Mesendoderm (in vitro differentiated cells): ENCODE results near the gene EIF2A.
"Not testable (repeated sequence)": the region's sequence is repeated elsewhere in the genome, so short reads cannot be mapped to it uniquely, and the experiment has no call there.

Experiments
- DNase-seq: peaks from one replicate; pipeline ENCODE4 v3.0.0; 2013
- H2AK5ac ChIP-seq: 2 replicates; pipeline ENCODE4 v1.6.1; 2013; ENCODE audit warnings: low read length, inconsistent platforms
- H2BK120ac ChIP-seq: 2 replicates; pipeline ENCODE4 v1.6.1; 2013; ENCODE audit warnings: low read depth, mild to moderate bottlenecking, low read length, moderate library complexity, mixed read lengths
- H2BK15ac ChIP-seq: replicated peaks from 2 replicates; pipeline ENCODE4 v1.6.1; 2013; ENCODE audit warnings: low read depth, mild to moderate bottlenecking, moderate library complexity
- H2BK5ac ChIP-seq: 2 replicates; pipeline ENCODE4 v1.6.1; 2013; ENCODE audit warnings: low read length, inconsistent platforms
- H3K18ac ChIP-seq: 2 replicates; pipeline ENCODE4 v1.6.1; 2013; ENCODE audit warnings: mild to moderate bottlenecking, low read length, mixed read lengths
- H3K23ac ChIP-seq: one replicate; pipeline ENCODE4 v1.6.1; 2013; ENCODE audit warnings: low read length
- H3K27ac ChIP-seq: 2 replicates; pipeline ENCODE4 v1.5.1; 2013; ENCODE audit warnings: low read depth, mild to moderate bottlenecking, inconsistent platforms, low read length, moderate library complexity
- H3K27me3 ChIP-seq: 2 replicates; pipeline ENCODE4 v1.6.1; 2013; ENCODE audit warnings: low read length, control low read depth, mild to moderate bottlenecking, inconsistent platforms; ENCODE audit not compliant: insufficient read depth, poor library complexity
- H3K36me3 ChIP-seq: 2 replicates; pipeline ENCODE4 v1.6.1; 2013; ENCODE audit warnings: low read length, inconsistent platforms; ENCODE audit not compliant: control insufficient read depth, insufficient read depth
- H3K4ac ChIP-seq: one replicate; pipeline ENCODE4 v1.6.1; 2013; ENCODE audit warnings: low read depth, mild to moderate bottlenecking, low read length, moderate library complexity
- H3K4me1 ChIP-seq: 2 replicates; pipeline ENCODE4 v1.6.1; 2013; ENCODE audit warnings: low read depth, low read length, inconsistent platforms; ENCODE audit not compliant: control insufficient read depth
- H3K4me2 ChIP-seq: 2 replicates; pipeline ENCODE4 v1.6.1; 2013; ENCODE audit warnings: low read length
- H3K4me3 ChIP-seq: 2 replicates; pipeline ENCODE4 v1.5.1; 2013; ENCODE audit warnings: mild to moderate bottlenecking, low read length
- H3K56ac ChIP-seq: one replicate; pipeline ENCODE4 v1.6.1; 2013; ENCODE audit warnings: low read length
- H3K79me1 ChIP-seq: 2 replicates; pipeline ENCODE4 v1.6.1; 2013; ENCODE audit warnings: low read length, inconsistent platforms
- H3K79me2 ChIP-seq: 2 replicates; pipeline ENCODE4 v1.6.1; 2013; ENCODE audit warnings: mild to moderate bottlenecking, low read length; ENCODE audit not compliant: control insufficient read depth, insufficient read depth
- H3K9ac ChIP-seq: 2 replicates; pipeline ENCODE4 v1.6.1; 2013; ENCODE audit warnings: low read length, inconsistent platforms
- H4K5ac ChIP-seq: one replicate; pipeline ENCODE4 v1.6.1; 2013; ENCODE audit warnings: low read length
- H4K8ac ChIP-seq: one replicate; pipeline ENCODE4 v1.6.1; 2013; ENCODE audit warnings: low read depth, mild to moderate bottlenecking, control low read depth, low read length, moderate library complexity
- WGBS: extraction: QIAGEN DNeasy Blood & Tissue Kit; methylation state at CpG from one replicate; pipeline ENCODE4 v1.1.7; 2013; ENCODE audit warnings: low lambda C conversion rate, missing lambda C conversion rate; ENCODE audit not compliant: insufficient coverage; ENCODE audit errors: extremely low coverage; 5-methylcytosine and 5-hydroxymethylcytosine counted together

EIF2A gene

GRCh38 chr3:150612494-150612893 is 65.9 kb downstream of the EIF2A start:
- no peak overlapping the region for H2BK15ac ChIP-seq
- no peaks in the 10 kb centered on the region for H3K27me3 ChIP-seq
- no peak overlapping the region for H2AK5ac ChIP-seq
- H3K23ac ChIP-seq: no peak overlapping the region
- H3K79me1 ChIP-seq: peaks cover 5% of the 10 kb centered on the region
- no peak overlapping the region for H3K4me2 ChIP-seq
- WGBS: no CpG with 5 or more reads among the region's 1 CpG
- no peak overlapping the region for H3K27ac ChIP-seq
- H3K36me3 ChIP-seq: no peaks in the 10 kb centered on the region
- no peak for DNase-seq
- H3K18ac ChIP-seq: no peak overlapping the region
- no peak overlapping the region for H2BK120ac ChIP-seq
- no peak overlapping the region for H3K9ac ChIP-seq
- H3K4me1 ChIP-seq: peaks cover 2% of the 10 kb centered on the region
- H4K5ac ChIP-seq: no peak overlapping the region
- H3K4ac ChIP-seq: no peak overlapping the region
- peaks cover 48% of the 10 kb centered on the region for H3K79me2 ChIP-seq
- H4K8ac ChIP-seq: no peak overlapping the region
- no peak overlapping the region for H3K56ac ChIP-seq
- H2BK5ac ChIP-seq: no peak overlapping the region
- H3K4me3 ChIP-seq: no peak overlapping the region

DNA sequence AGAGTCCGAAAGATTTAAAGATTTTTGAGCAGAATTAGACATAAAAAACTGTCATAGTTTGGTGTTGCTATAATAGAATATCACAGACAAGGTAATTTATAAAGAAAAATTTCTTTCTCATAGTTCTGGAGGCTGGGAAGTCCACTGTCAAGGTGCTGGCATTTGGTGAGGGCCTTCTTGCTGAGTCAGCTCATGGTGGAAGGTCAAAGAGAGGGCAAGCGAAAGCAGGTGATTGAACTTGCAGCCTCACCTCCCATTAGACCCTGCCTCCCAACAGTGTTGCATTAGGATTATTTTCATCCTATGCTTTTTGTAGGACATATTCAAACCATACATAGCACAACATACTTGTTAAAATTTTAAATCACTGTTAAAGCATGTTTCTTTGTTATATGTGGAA is 66.4 kb downstream of the EIF2A start:
- no peak overlapping the region for H3K23ac ChIP-seq
- H2BK120ac ChIP-seq: no peak overlapping the region
- H2BK15ac ChIP-seq: no peak overlapping the region
- no peak overlapping the region for H3K56ac ChIP-seq
- H3K27me3 ChIP-seq: no peaks in the 10 kb centered on the region
- H4K5ac ChIP-seq: no peak overlapping the region
- no peak overlapping the region for H3K27ac ChIP-seq
- no peaks in the 10 kb centered on the region for H3K36me3 ChIP-seq
- H4K8ac ChIP-seq: no peak overlapping the region
- H3K4me2 ChIP-seq: no peak overlapping the region
- H3K4me1 ChIP-seq: no peaks in the 10 kb centered on the region
- H3K9ac ChIP-seq: no peak overlapping the region
- no peak overlapping the region for H3K18ac ChIP-seq
- H3K79me2 ChIP-seq: peaks cover 45% of the 10 kb centered on the region
- WGBS: no CpG with 5 or more reads among the region's 2 CpGs
- no peak overlapping the region for H2AK5ac ChIP-seq
- peaks cover 5% of the 10 kb centered on the region for H3K79me1 ChIP-seq
- DNase-seq: no peak
- H3K4ac ChIP-seq: no peak overlapping the region
- H3K4me3 ChIP-seq: no peak overlapping the region
- H2BK5ac ChIP-seq: no peak overlapping the region

GRCh38 chr3:150613709-150614480 is 67.3 kb downstream of the EIF2A start:
- no CpG with 5 or more reads among the region's 2 CpGs for WGBS
- H3K27ac ChIP-seq: no peak overlapping the region
- H2BK120ac ChIP-seq: no peak overlapping the region
- no peak overlapping the region for H4K5ac ChIP-seq
- no peaks in the 10 kb centered on the region for H3K4me1 ChIP-seq
- peaks cover 46% of the 10 kb centered on the region for H3K79me2 ChIP-seq
- H3K9ac ChIP-seq: no peak overlapping the region
- no peaks in the 10 kb centered on the region for H3K27me3 ChIP-seq
- H3K4ac ChIP-seq: no peak overlapping the region
- peaks cover 5% of the 10 kb centered on the region for H3K79me1 ChIP-seq
- H3K23ac ChIP-seq: no peak overlapping the region
- no peak overlapping the region for H3K4me3 ChIP-seq
- DNase-seq: no peak
- H3K4me2 ChIP-seq: no peak overlapping the region
- H2BK5ac ChIP-seq: no peak overlapping the region
- H4K8ac ChIP-seq: no peak overlapping the region
- H3K18ac ChIP-seq: no peak overlapping the region
- no peak overlapping the region for H2BK15ac ChIP-seq
- H3K36me3 ChIP-seq: no peaks in the 10 kb centered on the region
- H3K56ac ChIP-seq: no peak overlapping the region
- no peak overlapping the region for H2AK5ac ChIP-seq

GRCh38 chr3:150620002-150620689 is 73.6 kb downstream of the EIF2A start:
- Histone ChIP-seq H3K36me3 (no peaks in the 10 kb centered on the region), H3K4me3 (no peak overlapping the region), H2BK120ac (no peak overlapping the region), H2AK5ac (no peak overlapping the region), H3K18ac (no peak overlapping the region), H3K4ac (no peak overlapping the region), H3K4me1 (peaks cover under 1% of the 10 kb centered on the region), H3K27ac (no peak overlapping the region), H3K9ac (no peak overlapping the region), H3K79me1 (peaks cover 7% of the 10 kb centered on the region), H3K23ac (no peak overlapping the region), H3K56ac (no peak overlapping the region), H3K4me2 (no peak overlapping the region), H2BK5ac (no peak overlapping the region), H3K27me3 (no peaks in the 10 kb centered on the region), H4K5ac (no peak overlapping the region), H2BK15ac (no peak overlapping the region), H3K79me2 (peaks cover 27% of the 10 kb centered on the region), H4K8ac (no peak overlapping the region)
- DNase-seq: no peak
- WGBS: no CpG with 5 or more reads among the region's 7 CpGs

- not testable (repeated sequence) for H3K79me1 ChIP-seq, H4K8ac ChIP-seq, H2BK15ac ChIP-seq, H3K36me3 ChIP-seq, H3K27ac ChIP-seq, H2AK5ac ChIP-seq, H4K5ac ChIP-seq, H3K18ac ChIP-seq, H3K27me3 ChIP-seq, H3K4ac ChIP-seq, H3K9ac ChIP-seq, H2BK120ac ChIP-seq, DNase-seq, H2BK5ac ChIP-seq, H3K56ac ChIP-seq, H3K4me1 ChIP-seq, H3K4me2 ChIP-seq, H3K4me3 ChIP-seq, H3K23ac ChIP-seq
- peaks cover 18% of the 10 kb centered on the region for H3K79me2 ChIP-seq
These were observed 76.4 kb downstream of the EIF2A start for GRCh38 chr3:150622955-150623354.
